Stromal cell of bone marrow (primary cell): ENCODE data around the gene RPL14.

Experiments
- DNase-seq: peaks from one replicate; pipeline ENCODE4 v3.0.0-alpha.2; 2012; ENCODE audit warnings: low read depth

The RPL14 gene

GRCh38 chr3:40463579-40463978, 6.4 kb downstream of the RPL14 start:
- no peak for DNase-seq

DNA sequence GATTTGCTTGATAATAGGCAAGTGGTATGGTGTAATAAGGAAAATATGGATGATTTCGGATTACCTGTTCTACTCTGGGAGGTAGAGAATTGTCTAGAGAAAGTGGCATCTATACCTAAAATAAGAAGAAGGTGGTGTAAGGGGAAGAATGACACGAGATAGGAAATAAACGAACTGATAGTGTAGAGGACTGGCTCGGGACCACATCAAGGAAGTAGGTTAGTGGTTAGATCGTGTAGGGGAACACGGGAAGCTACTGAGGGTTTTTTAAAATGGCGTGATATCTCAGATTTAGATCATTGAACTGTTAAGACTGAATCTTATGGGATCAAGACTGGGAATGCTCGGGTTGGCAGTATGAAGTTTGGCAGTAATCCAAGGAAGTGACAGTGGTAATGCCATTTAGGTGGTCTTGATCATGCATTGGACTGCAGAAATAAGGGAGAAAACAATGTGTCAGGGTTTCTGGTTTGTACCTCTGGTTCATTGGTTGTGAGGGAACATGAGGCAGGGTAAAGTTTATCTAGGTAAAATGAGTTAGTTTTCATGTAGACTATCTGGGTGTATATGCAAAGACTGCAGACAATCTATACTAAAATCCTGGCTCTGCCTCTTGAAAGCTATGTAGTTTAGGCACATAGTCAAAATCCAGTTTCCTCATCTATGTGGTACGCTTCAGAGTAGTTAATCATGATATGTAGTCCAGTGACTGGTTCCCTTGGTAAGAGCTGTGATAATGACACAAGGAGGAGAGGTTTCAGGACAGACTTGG, 7.4 kb downstream of the RPL14 start:
- DNase-seq: no peak

- no peak for DNase-seq
Observed at GRCh38 chr3:40465111-40465407, 7.9 kb downstream of the RPL14 start.

DNA sequence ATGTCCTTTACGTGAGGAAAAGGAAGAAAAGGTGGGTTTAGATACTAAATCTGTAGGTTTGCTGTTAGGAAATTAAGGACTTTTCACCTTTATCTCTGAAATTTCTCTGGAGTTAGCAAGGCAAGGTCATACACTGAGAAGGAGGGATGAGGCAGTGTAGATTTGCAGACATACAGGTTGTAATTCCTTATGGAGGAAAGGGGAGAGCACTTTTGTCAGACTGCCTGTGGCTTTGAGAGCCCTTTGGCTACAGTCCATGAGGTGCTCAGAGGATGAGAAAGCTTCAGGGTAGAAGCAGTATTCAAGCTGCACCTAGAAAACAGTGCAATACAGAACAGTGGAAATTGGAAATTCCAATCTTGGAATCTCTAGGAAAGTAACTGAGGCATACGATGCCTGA, 8.3 kb downstream of the RPL14 start:
- no peak for DNase-seq

- DNase-seq: no peak
Observed at GRCh38 chr3:40468018-40468417, 10.9 kb downstream of the RPL14 start.

GRCh38 chr3:40470701-40471100, 13.6 kb downstream of the RPL14 start:
- DNase-seq: no peak

DNA sequence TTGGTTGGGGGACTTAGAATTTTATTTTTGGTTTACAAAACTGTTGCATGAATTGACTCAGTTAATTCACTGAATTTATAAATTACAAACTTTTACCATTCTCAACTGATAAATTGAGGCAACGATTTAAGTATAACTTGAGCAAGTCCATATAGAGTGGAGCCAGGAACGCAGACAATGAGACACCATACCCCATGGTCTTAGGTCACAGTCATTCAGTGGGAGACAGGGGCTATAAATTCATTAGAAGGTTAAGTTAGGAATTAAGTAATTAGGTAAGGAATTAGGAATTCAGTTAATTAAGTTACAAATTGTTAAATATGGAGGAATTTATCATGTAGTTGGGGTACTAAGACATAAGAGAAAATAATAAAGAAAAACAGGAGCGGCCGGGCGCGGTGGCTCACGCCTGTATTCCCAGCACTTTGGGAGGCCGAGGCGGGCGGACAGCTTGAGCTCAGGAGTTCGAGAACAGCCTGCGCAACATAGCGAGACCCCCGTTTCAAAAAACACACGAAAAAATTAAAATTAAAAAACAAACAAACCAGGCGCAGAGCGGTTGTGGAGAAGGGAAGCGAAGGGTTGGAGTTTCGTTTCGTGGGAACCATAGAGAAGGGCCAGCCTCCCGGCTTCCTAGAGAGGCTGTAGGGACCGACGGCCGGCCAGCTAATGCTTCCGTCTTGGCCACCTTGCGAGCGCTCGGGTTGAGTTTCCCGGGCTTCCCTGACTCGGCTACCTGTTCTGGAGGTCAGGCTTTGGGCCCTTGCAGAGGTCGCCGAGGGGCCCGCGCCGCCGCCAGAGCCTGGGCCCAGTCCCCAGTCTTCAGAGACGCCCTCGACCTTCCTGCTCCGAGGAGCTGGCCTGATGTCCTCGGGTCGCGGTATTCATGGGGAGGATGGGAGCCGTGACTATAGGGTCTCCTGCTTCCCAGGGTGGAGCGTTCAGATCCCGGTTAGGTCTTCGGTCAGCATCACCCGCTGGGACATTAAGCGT, 19.6 kb downstream of the RPL14 start, which contains the start of gene ZNF619:
Gene ZNF619, plus strand, starts transcription at position 645 of the 993 bp plus-strand sequence. CDS start 858 bp downstream, outside the sequence.
- DNase-seq: peak; percentile 61

GRCh38 chr3:40477666-40478065, 20.5 kb downstream of the RPL14 start:
- no peak for DNase-seq

GRCh38 chr3:40487172-40487571, 30.0 kb downstream of the RPL14 start:
- DNase-seq: no peak

DNA sequence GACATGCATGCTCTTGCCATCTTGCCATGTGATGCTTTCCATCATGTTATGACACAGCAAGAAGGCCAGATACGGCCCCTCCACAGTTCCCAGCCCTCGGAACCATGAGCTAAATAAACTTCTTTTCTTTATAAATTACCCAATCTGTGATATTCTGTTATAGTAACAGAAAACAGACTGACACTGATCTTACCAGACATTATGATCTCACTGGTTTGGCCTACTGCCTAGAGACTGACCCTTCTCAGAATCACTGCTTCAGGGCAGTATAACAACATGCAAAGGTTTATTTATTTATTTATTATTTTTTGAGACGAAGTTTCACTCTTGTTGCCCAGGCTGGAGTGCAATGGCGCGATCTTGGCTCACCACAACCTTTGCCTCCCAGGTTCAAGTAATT, 33.8 kb downstream of the RPL14 start:
- DNase-seq: no peak

DNA sequence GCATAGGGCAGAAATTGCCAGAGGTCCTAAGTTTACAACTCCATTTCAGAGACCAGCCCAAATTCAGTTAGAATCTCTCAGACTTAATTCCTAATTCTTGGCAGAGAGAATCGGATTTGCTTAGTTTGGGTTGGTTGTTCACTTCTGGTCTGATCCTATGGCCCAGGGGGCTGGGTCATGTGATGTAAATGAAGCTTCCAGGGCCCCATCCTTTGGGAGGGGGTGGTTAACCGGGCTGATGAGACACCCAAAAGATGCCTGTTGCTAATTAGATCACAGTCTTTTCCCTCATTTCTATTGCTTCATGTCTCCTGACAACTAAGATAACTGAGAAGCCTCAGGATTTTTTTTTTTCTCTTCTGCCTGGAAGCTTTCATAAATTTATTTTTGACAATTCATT, 37.6 kb downstream of the RPL14 start:
- DNase-seq: peak; percentile 55

DNA sequence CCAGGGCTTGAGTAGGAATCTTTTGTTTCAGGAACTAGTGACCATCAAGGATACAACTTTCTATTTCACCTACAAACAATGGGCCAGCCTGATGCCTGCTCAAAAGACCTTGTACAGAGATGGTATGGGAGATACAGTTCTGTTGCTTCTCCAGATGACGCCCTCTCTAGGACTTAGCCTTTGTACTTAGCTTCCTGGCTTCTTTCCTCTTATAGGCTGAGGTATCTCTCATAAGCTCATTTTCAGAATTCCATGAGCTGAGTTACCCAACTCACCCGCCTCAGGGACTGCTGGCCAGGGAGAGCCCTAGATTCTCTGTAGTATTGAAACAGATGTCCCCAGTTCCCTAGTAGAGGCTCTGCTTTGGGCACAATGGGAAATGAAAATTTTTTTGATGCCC, 40.1 kb downstream of the RPL14 start:
- DNase-seq: no peak

- no peak for DNase-seq
Observed at GRCh38 chr3:40499952-40500351, 42.8 kb downstream of the RPL14 start.

DNA sequence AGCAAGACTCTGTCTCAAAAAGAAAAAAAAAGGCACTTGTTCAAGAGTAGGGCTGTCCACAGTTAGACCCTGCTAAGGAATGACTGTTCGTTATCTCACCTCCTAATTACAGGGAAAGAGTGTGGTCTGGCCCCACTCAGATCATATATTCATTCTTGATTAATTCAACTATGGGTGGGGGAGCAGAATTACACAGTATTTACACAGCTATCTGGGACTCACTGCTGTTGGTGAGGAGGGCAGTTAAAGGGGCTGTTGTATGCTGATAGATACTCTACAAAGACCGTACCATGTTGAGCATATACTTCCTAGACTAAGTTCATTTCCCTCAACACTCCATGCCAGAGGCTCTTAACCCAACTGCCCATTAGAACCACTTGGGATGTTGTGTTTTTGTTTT, 44.9 kb downstream of the RPL14 start:
- no peak for DNase-seq

GRCh38 chr3:40504636-40505430, 47.7 kb downstream of the RPL14 start:
- peak; percentile 97 for DNase-seq

- DNase-seq: no peak
Observed at GRCh38 chr3:40505599-40506462, 48.7 kb downstream of the RPL14 start, which contains the start of gene ZNF620. Gene ZNF620, plus strand, starts transcription at chr3:40506039. Its CDS starts 314 bp downstream, at chr3:40506353.

DNA sequence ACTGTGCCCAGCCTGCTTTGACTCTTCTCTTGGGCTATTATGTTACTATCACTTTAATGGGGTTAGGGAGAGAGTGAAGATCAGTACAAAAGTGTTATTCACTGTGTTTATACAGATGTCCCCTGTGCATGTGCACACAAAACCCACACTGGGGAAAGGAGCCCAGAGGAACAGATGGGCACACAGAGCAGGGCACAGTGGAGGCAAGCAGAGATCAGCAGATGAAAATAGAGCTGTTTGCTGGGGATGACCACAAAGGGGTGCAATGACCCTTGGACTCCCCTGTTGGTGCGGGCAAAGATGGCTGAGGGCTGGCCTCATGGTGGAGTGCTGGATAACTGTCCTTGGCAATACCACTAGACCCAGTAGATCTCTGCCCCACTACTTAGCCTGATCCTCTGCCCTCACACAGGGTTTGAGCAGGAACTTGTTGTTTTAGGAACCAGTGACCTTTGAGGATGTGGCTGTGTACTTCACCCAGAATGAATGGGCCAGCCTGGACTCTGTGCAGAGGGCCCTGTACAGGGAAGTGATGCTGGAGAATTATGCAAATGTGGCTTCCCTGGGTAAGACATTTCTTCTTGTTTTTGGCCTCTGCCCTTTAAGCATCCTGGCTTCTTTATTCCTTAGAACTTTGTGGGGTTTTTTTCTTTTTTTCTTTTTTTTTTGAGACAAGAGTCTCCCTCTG, 54.0 kb downstream of the RPL14 start:
- no peak for DNase-seq

DNA sequence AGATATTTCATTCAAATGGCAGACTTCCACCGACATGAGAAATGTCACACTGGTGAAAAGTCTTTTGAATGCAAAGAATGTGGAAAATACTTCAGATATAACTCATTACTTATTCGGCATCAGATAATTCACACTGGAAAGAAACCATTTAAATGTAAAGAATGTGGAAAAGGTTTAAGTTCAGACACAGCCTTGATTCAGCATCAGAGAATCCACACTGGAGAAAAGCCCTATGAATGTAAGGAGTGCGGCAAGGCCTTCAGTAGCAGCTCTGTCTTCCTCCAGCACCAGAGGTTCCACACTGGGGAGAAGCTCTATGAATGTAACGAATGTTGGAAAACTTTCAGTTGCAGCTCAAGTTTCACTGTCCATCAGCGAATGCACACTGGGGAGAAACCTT, 59.1 kb downstream of the RPL14 start:
- no peak for DNase-seq

GRCh38 chr3:40518067-40518466, 60.9 kb downstream of the RPL14 start:
- DNase-seq: no peak
